Brain microvascular endothelial cell (primary cell): Measurements from ENCODE around the gene C22orf39.

Source experiments
- DNase-seq: peaks from one replicate; pipeline ENCODE4 v3.0.0-alpha.2; 2020
- H3K27ac ChIP-seq: fragments of 250-450 bp; sonication (Bioruptor Pico); 2 replicates; pipeline ENCODE4 v1.5.1; 2020; ENCODE audit warnings: mild to moderate bottlenecking, moderate library complexity
- H3K27me3 ChIP-seq: fragments of 250-450 bp; sonication (Bioruptor Pico); replicated peaks from 2 replicates; pipeline ENCODE4 v1.5.1; 2020; ENCODE audit warnings: mild to moderate bottlenecking
- H3K36me3 ChIP-seq: fragments of 250-450 bp; sonication (Bioruptor Pico); replicated peaks from 2 replicates; pipeline ENCODE4 v1.5.1; 2020; ENCODE audit warnings: mild to moderate bottlenecking
- H3K4me3 ChIP-seq: 2 replicates; pipeline ENCODE4 v1.5.1; 2011; ENCODE audit warnings: low read depth, mild to moderate bottlenecking, control low read depth, low read length, moderate library complexity
- CTCF ChIP-seq: IDR thresholded peaks from 2 replicates; pipeline ENCODE4 v1.5.1; 2011; ENCODE audit warnings: low read depth, mild to moderate bottlenecking, moderate library complexity, low read length, control low read depth, inconsistent platforms; ENCODE audit errors: missing control alignments
- in situ Hi-C: cut with HindIII; loops from 2 replicates; pipeline ENCODE4 v1.10.0; 2017; ENCODE audit warnings: low sequenced_read_pairs, low pct_ligation_motif_present

C22orf39 gene

GRCh38 chr22:19463008-19463407 lies 15.5 kb upstream of the C22orf39 start:
- Histone ChIP-seq H3K27ac (no peak overlapping the region), H3K4me3 (no peak overlapping the region), H3K27me3 (no peaks in the 10 kb centered on the region), H3K36me3 (peaks cover 75% of the 10 kb centered on the region)
- in situ Hi-C loops: no loop called here
- no peak for DNase-seq
- TF ChIP-seq CTCF: no peak

GRCh38 chr22:19461506-19461905 lies 14.0 kb upstream of the C22orf39 start:
- peaks cover 72% of the 10 kb centered on the region for H3K36me3 ChIP-seq
- TF ChIP-seq CTCF: no peak
- no peak for DNase-seq
- in situ Hi-C loops: no loop called here
- H3K27ac ChIP-seq: no peak overlapping the region
- H3K27me3 ChIP-seq: no peaks in the 10 kb centered on the region
- no peak overlapping the region for H3K4me3 ChIP-seq

- no peak for TF ChIP-seq CTCF
- no peak overlapping the region for H3K27ac ChIP-seq
- H3K4me3 ChIP-seq: no peak overlapping the region
- no peak for DNase-seq
- peaks cover 69% of the 10 kb centered on the region for H3K36me3 ChIP-seq
- H3K27me3 ChIP-seq: no peaks in the 10 kb centered on the region
- in situ Hi-C loops: no loop called here
Measured at GRCh38 chr22:19460036-19460435, 12.5 kb upstream of the C22orf39 start.

GRCh38 chr22:19457828-19458428 lies 10.4 kb upstream of the C22orf39 start:
- no peak overlapping the region for H3K4me3 ChIP-seq

GRCh38 chr22:19456541-19456940 lies 9.0 kb upstream of the C22orf39 start:
- Histone ChIP-seq H3K27me3 (no peaks in the 10 kb centered on the region), H3K27ac (no peak overlapping the region), H3K36me3 (peaks cover 73% of the 10 kb centered on the region), H3K4me3 (no peak overlapping the region)
- in situ Hi-C loops: no loop called here
- DNase-seq: no peak
- TF ChIP-seq CTCF: no peak

More at GRCh38 chr22:19457828-19458428, 10.4 kb upstream of the C22orf39 start:
- H3K27me3 ChIP-seq: no peaks in the 10 kb centered on the region
- in situ Hi-C loops: no loop called here
- no peak overlapping the region for H3K27ac ChIP-seq
- TF ChIP-seq CTCF: no peak
- peaks cover 70% of the 10 kb centered on the region for H3K36me3 ChIP-seq
- DNase-seq: no peak
